Measurements from ENCODE around the gene TFIP11.
"Not testable (repeated sequence)": the region's sequence is repeated elsewhere in the genome, so short reads cannot be mapped to it uniquely, and the experiment has no call there.

Gene TFIP11

DNA sequence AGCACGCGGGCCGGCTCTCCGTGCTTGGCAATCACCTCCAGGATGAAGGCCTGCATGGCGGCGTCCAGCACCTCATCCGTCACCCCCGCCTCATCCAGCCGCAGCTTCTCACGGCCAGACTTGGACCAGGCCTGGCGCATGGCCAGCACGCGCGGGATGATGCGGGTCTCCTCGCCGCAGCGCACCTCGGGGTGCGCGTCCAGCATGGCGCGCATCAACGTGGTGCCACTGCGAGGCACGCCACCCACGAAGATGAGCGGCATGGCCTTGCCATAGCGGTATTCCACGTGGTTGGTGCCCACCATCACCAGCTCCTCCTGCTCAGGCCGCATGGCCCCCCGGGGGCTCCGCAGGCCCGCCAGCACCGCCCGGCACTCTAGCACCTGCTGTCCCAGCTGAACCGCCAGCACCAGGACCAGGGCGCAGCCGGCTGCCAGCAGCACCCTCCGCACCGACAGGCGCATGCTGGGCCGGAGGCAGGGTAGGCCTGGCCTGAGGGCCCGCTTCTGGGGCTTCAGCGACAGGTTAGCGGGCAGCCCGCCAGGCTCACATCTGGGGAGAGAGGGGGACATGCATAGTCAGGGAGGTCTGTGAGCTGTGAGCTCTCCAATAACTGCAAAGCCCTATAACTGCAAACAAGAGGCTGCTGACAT lies 29.0 kb upstream of the TFIP11 start:
- no peak for DNase-seq (ENCODE audit: low read depth in 2 of 2)

DNA sequence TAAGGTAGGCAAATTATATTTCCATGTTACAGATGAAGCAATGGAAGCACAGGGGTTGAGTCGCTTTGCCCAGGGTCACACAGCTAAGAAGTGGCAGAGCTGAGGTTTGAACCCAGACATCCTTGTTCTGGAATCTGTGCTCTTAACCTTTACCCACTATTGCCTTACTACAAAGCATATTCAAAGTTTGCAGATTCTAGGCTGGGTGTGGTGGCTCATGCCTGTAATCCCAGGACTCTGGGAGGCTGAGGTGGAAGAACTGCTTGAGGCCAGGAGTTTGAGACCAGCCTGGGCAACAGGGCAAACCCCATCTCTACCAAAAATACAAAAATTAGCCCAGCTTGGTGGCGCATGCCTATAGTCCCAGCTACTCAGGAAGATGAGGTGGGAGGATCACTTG lies 27.8 kb upstream of the TFIP11 start:
- no peak for DNase-seq (ENCODE audit: low read depth in 2 of 2)

DNA sequence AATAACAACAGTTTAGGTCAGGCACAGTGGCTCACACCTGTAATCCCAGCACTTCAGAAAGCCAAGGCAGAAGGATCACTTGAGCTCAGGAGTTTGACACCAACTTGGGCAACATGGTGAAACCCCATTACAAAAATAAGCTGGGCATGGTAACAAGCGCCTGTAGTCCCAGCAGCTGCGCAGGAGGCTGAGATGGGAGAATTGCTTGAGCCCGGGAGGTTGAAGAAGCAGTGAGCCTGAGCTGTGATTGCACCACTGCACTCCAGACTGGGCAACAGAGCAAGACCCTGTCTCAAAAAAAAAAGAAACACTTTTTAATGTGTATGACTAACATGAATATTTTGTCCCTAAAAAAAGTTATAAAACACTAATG lies 24.5 kb upstream of the TFIP11 start:
- no peak for DNase-seq (ENCODE audit: low read depth in 2 of 2)

DNA sequence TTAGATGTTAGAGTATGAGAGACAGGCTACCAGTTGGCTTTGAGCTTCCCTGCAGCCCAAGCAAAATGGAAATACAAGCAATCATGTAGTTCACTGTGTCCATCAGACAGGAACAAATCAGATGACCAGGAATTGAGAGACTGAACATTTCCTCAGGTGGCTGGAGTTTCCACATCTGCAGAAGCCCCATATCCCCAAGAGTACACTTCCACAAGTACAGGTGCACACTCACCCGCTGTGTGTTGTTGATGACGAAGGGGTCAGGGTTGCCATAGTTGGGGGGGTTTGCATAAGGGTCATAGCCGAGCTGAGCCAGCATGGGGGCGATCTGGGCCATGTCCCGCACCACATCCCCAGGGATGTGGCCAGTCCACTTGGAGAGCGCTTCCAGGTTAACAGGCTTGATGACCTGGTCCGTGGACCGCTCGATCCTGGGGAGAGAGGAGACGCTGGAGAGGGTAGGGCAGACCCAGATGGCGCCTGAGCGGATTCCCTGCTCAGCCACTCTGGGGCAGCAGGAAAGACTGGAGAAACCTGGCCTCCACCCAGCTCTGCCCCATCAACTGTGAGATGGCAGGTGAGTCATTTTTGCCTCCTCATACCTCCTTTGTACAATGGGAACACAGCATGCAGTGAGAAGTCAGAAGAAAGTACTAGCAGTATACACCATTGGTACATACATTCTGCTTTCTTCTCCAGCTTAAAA lies 23.9 kb upstream of the TFIP11 start:
- DNase-seq (ENCODE audit: low read depth in 2 of 2), result no peak

- DNase-seq (ENCODE audit: low read depth in 2 of 2), result no peak
These were observed 23.3 kb upstream of the TFIP11 start for GRCh38 chr22:26535603-26535908.

DNA sequence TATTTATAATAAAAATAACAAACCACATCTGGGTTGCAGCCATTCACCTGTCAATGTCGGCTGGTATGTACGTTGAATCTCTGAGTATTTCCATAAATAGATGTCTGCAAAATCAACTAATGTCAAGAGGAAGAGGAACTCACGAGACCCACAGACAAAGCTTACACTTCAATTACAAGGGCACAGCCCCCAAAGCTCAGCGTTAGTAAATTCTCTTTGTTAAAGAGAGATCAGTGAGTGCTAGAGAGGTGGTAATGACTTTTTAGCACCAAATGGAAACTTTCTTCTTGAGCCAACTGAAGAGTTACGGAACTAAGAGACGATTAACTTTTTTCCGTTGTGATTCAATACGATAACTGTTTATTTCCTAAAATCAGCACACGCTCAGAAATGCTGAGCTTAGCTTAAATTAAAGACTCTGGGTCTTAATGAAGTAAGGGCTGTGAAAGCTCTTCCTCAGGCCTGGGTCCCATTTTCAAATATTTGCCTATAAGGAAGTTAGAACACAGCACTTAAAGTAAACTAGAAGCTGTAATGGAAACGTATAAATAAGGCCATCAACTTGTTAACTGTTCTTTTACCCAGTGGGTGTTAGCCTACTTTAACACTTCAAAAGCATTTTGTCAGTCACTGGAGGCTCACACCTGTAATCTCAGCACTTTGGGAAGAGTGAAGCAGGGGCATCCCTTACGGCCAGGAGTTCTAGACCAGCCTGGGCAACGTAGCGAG lies 22.8 kb upstream of the TFIP11 start:
- DNase-seq (ENCODE audit: low read depth in 2 of 2), result no peak

DNA sequence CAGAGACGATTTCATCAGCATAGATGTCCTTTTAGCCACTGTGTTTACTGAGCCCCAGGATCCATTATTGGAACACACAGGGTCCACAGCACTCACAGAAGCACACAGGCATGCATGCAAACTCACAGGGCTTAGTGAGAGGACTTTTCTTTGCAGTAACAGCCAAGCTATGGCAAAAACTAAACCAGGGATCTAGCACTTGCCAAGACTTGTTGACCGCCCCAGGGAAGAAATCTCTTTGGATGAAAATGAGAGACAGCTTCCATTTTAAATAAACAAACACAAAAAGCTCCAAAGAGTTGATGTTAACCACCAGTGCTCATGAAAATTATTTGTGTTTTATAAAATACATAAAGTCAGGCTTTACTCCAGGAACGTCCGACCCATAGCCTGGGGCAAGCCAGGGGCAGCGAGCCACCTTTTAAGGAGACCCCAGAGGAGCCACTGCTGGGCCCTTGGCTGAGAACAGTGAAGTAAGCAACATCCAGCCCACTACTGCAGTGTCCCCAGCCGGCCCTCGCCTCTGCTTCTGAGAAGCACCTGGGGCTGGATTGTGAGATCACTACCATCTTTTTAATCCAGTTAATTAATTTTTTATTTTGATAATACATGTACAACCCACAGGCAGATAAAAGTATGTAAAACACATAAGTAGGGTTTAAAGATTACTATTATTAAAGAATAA lies 22.0 kb upstream of the TFIP11 start:
- no peak for DNase-seq (ENCODE audit: low read depth in 2 of 2)

- no peak for DNase-seq (ENCODE audit: low read depth in 2 of 2)
These were observed 17.1 kb upstream of the TFIP11 start for GRCh38 chr22:26529345-26529744.

GRCh38 chr22:26528518-26528917 lies 16.2 kb upstream of the TFIP11 start:
- not testable (repeated sequence) for DNase-seq (ENCODE audit: low read depth in 2 of 2)

DNA sequence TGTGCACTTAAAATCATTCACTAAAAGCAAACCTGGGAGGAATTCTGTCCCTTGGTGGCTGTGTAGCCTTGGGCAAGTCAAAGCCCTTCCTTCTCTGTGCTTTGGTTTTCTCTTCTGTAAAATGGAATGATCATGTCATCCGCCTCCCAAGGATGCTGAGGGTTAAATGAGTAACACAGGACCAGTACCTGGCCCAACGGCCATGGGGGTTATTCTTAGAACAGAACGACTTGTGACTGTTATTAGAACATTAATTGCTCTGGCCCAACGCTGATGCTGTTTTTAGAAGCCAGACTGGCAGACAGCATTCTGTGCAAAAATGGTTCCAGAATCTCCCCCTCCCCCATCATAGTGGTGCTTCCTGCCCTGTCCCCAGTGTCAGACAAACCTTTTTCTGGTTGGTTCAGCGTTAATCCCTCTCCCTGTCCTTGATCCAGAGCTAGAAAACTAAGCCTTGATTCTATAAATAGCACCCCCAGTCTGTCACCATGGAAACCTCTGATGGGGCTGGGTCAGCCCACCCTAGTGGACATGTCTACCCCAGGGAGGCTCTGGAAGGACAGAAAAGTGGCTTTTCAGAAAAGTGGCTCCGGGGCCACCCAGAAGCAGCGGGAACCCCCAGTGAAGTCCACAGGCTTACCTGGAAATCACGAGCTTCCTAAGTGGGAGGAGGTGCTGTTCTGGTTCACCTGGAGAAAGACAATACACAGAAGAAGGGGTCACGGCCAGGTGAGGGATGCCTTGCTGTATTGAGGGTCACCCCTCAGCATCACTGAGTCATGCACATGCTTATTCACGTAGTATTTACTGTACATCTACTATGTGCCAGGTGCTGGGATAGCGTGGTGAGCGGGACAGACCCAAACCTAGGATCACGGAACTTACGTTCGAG lies 15.5 kb upstream of the TFIP11 start:
- no peak for DNase-seq (ENCODE audit: low read depth in 2 of 2)

GRCh38 chr22:26527167-26527566 lies 14.9 kb upstream of the TFIP11 start:
- DNase-seq (ENCODE audit: low read depth in 2 of 2), result no peak

- DNase-seq (ENCODE audit: low read depth in 2 of 2), result no peak
These were observed 13.8 kb upstream of the TFIP11 start for GRCh38 chr22:26525946-26526564.

- DNase-seq (ENCODE audit: low read depth in 2 of 2), result no peak
These were observed 12.6 kb upstream of the TFIP11 start for GRCh38 chr22:26524870-26525269.

DNA sequence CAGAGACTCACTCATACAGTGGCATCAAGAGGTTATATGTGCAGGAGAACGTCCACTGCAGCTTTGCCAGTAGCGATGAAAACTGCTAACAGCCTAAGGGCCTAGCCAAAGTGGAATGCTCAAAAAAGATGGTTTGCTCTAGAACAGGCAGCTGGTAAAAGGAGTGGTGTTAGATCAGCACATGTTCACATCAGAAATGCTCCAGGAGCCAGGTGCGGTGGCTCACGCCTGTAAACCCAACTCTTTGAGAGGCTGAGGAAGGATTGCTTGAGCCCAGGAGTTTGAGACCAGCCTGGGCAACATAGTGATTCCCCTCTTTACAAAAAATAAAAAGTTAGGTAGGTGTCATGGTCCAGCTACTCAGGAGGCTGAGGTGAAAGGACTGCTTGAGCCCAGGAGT lies 10.3 kb upstream of the TFIP11 start:
- DNase-seq (ENCODE audit: low read depth in 2 of 2), result no peak

DNA sequence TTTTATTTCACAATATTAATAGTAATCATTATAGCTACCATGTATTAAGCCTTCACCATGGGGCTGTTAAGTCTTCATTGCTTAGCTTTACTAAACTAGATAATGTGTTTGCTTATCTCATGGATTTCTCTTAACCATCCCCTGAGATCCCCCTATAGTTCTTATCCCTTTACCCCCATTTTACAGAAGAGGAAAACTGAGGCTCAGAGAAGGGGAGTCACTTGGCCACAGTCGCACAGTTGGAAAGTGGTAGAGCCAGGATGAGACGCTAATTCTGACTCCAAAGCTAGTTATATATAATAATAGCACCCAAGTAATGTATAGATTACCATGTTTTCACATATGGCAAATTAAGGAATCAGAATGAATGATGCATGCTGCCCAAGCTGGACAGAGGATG lies 9.7 kb upstream of the TFIP11 start:
- no peak for DNase-seq (ENCODE audit: low read depth in 2 of 2)

DNA sequence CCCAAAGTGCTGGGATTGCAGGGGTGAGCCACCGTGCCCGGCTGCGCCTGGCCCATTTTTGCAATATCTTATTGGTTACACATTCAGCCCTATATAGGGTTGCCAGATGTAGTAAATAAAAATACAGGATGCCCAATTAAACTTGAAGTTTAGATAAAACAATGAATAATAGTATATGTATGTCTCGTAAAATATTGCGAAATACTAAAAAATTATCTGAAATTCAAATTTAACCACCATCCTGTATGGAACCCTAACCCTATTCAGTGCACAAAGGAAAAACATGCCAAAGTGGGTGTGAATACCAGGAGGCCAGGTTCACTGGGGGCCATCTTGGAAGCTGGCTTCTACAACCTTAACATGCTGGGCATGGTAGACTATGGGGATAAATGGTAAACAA lies 5.2 kb upstream of the TFIP11 start:
- no peak for DNase-seq (ENCODE audit: low read depth in 2 of 2)

DNA sequence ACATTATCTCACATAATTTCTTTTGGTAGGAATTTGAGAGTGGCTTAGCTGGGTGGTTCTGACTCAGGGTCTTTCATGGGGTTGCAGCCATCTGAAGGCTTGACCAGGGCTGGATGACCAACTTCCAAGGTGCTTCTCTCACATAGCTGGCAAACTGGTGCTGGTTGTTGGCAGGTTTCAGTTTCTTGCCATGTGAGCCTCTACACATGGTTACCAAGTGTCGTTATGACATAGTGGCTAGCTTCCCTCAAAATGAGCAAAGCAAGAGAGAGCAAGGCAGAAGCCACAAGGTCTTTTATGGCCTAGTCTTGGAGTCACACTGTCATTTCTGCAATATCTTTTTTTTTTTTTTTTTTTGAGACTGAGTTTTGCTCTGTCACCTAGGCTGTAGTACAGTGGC lies 4.2 kb upstream of the TFIP11 start:
- no peak for DNase-seq (ENCODE audit: low read depth in 2 of 2)

GRCh38 chr22:26515931-26516330 lies 3.7 kb upstream of the TFIP11 start:
- no peak for DNase-seq (ENCODE audit: low read depth in 2 of 2)

GRCh38 chr22:26514419-26515161 lies 2.3 kb upstream of the TFIP11 start:
- DNase-seq (ENCODE audit: low read depth in 2 of 2), result no peak

- DNase-seq (ENCODE audit: low read depth in 2 of 2), result no peak
These were observed 1.6 kb upstream of the TFIP11 start for GRCh38 chr22:26513838-26514237.

GRCh38 chr22:26508148-26508547 lies 4.1 kb downstream of the TFIP11 start:
- DNase-seq (ENCODE audit: low read depth in 2 of 2), result no peak
